Fibroblast of villous mesenchyme (primary cell): ENCODE measurements around the gene HERC2. TPM values are rescaled to one million over a fixed set of nuclear protein-coding genes. Genes with fewer than 3 reads are reported as not detected.

Experiments
- DNase-seq: peaks from one replicate; pipeline ENCODE4 v3.0.0-alpha.2; 2010; ENCODE audit warnings: low read depth
- H3K4me3 ChIP-seq: 2 replicates; pipeline ENCODE4 v1.5.1; 2011; ENCODE audit warnings: low read depth, mild to moderate bottlenecking, low read length
- CTCF ChIP-seq: IDR thresholded peaks from 2 replicates; pipeline ENCODE4 v1.5.1; 2012; ENCODE audit warnings: low read depth, mild to moderate bottlenecking, low read length; ENCODE audit not compliant: insufficient read depth
- total RNA-seq: library from RNA; depleted of rRNA; stranded (reverse); fragments of >200 nt; gene quantifications from 2 replicates; pipeline ENCODE4 v1.2.3, GENCODE V29; 2012

The HERC2 gene
- total RNA-seq, 1 donor: 41.0 TPM

GRCh38 chr15:28105224-28105791, 216.7 kb downstream of the HERC2 start:
- DNase-seq: no peak
- no peak overlapping the region for H3K4me3 ChIP-seq
- no peak for TF ChIP-seq CTCF

DNA sequence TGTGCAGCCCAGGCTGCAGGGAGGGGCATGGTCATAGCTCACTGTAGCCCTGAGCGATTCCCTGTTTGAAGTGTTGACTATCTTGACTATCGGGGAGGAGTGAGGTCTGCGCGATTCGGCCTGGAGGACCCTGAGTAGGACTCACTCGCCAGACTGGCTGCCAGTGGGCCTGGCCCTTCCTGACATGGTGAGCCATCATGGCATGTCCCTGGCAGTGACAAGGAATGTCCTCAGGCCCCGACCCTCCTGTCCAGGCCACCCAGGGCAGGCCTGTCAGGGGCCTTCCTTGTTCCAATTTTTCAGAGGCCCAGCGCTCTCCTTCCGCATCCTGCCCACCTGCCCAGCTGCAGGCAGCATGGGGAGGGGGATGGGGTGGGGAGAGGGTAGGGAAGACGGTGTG, 217.7 kb downstream of the HERC2 start:
- no peak for DNase-seq
- TF ChIP-seq CTCF: no peak
- no peak overlapping the region for H3K4me3 ChIP-seq

GRCh38 chr15:28103831-28104230, 218.1 kb downstream of the HERC2 start:
- DNase-seq: no peak
- TF ChIP-seq CTCF: no peak
- H3K4me3 ChIP-seq: no peak overlapping the region

GRCh38 chr15:28101983-28102441, 220.0 kb downstream of the HERC2 start:
- no peak overlapping the region for H3K4me3 ChIP-seq
- TF ChIP-seq CTCF: no peak
- DNase-seq: no peak

GRCh38 chr15:28101201-28101600, 220.8 kb downstream of the HERC2 start:
- H3K4me3 ChIP-seq: no peak overlapping the region
- TF ChIP-seq CTCF: no peak
- DNase-seq: no peak

DNA sequence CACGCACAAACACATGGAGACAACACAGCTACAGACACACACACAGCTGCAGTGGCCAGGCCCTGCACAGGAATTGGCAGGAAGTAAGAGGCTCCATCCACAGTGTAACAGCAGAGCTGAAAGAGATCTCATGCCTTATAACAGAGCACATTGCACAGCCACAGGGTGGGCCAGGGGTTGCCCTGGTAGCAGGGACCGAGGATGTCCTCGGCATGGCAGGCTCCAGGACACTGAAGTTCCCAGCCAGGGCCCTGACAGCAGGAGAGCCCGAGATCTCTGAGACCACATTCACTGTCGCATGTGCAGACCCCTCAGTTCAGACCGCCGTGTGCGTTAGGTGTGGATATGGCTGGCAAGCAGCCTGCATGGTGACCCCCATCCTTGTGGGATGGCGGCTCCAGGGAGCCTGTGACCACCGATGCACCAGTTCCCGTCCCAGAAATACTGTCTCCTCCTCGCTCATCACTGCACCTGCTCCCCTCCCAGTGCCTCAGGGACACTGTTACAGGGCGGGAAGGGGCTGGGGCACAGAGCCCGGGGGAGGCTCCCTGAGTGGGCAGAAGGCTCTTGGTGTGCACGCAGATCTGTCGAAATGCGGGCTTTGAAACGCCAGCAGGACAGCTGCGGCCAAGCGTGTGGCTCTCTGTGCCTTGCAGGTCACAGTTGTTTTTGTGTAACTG, 221.3 kb downstream of the HERC2 start:
- H3K4me3 ChIP-seq: no peak overlapping the region
- DNase-seq: no peak
- TF ChIP-seq CTCF: no peak

GRCh38 chr15:28099555-28100140, 222.3 kb downstream of the HERC2 start:
- DNase-seq: no peak
- TF ChIP-seq CTCF: no peak
- peak overlapping the region; percentile 43 for H3K4me3 ChIP-seq
